Panc1 (cell line): ENCODE data around the gene SLC7A5. TPM values are rescaled to one million over a fixed set of nuclear protein-coding genes. Genes with fewer than 3 reads are reported as not detected.

ENCODE experiments used
- ATAC-seq: fragments of 200-7000 bp; cut with Tn5 transposase; 2 replicates; pipeline ENCODE4 v1.9.1; 2020; ENCODE audit warnings: mild to moderate bottlenecking, moderate library complexity
- BruUV-seq: library from RNA; stranded (reverse); fragments of 400-500 nt; replicated peaks from 2 replicates; lab custom pipeline; 2021; lab: Mats Ljungman, UMichigan
- CTCF ChIA-PET: fragments of 300-600 bp; sonication (Branson Sonifier 250); formaldehyde crosslinking; loops from one replicate; lab custom pipeline; 2022; ENCODE audit warnings: antibody characterized with exemption; lab: Charles Lee
- POLR2A ChIA-PET: fragments of 300-600 bp; sonication (Branson Sonifier 250); formaldehyde crosslinking; loops from one replicate; lab custom pipeline; 2022; ENCODE audit warnings: antibody characterized with exemption; lab: Charles Lee
- DNase-seq: peaks from one replicate; pipeline ENCODE4 v3.0.0-alpha.2; 2010; ENCODE audit warnings: low read depth, low spot score
- H3K27ac ChIP-seq: 2 replicates; pipeline ENCODE4 v1.5.1; 2011; ENCODE audit warnings: mild to moderate bottlenecking, low read length, inconsistent platforms
- H3K27me3 ChIP-seq: fragments of 200-500 bp; sonication (Bioruptor generic); 2 replicates; pipeline ENCODE4 v1.6.0; 2014; ENCODE audit warnings: low read length, inconsistent platforms; ENCODE audit not compliant: control insufficient read depth, insufficient read depth
- H3K36me3 ChIP-seq: fragments of 200-500 bp; sonication (Bioruptor generic); 2 replicates; pipeline ENCODE4 v1.5.1; 2014; ENCODE audit warnings: inconsistent platforms, mild to moderate bottlenecking, low read length, moderate library complexity; ENCODE audit not compliant: control insufficient read depth, insufficient read depth
- H3K4me1 ChIP-seq: 2 replicates; pipeline ENCODE4 v1.5.1; 2011; ENCODE audit warnings: inconsistent platforms, mild to moderate bottlenecking, low read length, moderate library complexity; ENCODE audit not compliant: control insufficient read depth, insufficient read depth
- H3K4me3 ChIP-seq, 2 experiments: 2 replicates each; pipeline ENCODE4 v1.5.1; 2011 to 2012; ENCODE audit warnings: low read depth in 2 of 2, low read length in 2 of 2, mild to moderate bottlenecking in 2 of 2, inconsistent platforms in 1 of 2, moderate library complexity in 1 of 2
- H3K9me3 ChIP-seq: fragments of 200-500 bp; sonication (Bioruptor generic); 2 replicates; pipeline ENCODE4 v1.5.1; 2014; ENCODE audit warnings: low read depth, mild to moderate bottlenecking, inconsistent platforms, low read length, moderate library complexity; ENCODE audit not compliant: control insufficient read depth, insufficient read depth
- CTCF ChIP-seq: fragments of 450-650 bp; IDR thresholded peaks from 2 replicates; pipeline ENCODE4 v1.5.1; 2017; ENCODE audit warnings: mild to moderate bottlenecking
- POLR2AphosphoS5 ChIP-seq: IDR thresholded peaks from 2 replicates; pipeline ENCODE4 v1.6.1; 2012; ENCODE audit warnings: mild to moderate bottlenecking, low read depth, low read length, moderate library complexity
- REST ChIP-seq, 2 experiments: IDR thresholded peaks; 2 replicates each; pipeline ENCODE4 v1.6.1; 2011 to 2012; ENCODE audit warnings: low read depth in 2 of 2, control low read depth in 1 of 2, low read length in 1 of 2, mild to moderate bottlenecking in 1 of 2, moderate library complexity in 1 of 2; ENCODE audit not compliant: insufficient read depth in 1 of 2
- SIN3A ChIP-seq: IDR thresholded peaks from 2 replicates; pipeline ENCODE4 v1.6.1; 2012; ENCODE audit warnings: low read depth, mild to moderate bottlenecking, low read length, moderate library complexity, borderline replicate concordance; ENCODE audit not compliant: insufficient read depth
- TCF7L2 ChIP-seq: IDR thresholded peaks from 2 replicates; pipeline ENCODE4 v1.6.1; 2011; ENCODE audit warnings: mild to moderate bottlenecking, low read depth, low read length, inconsistent platforms
- in situ Hi-C: cut with HindIII; loops from 2 replicates; pipeline ENCODE4 v1.10.0; 2016; ENCODE audit warnings: low sequenced_read_pairs, low pct_unique_long_range_greater_than_20kb
- intact Hi-C: fragments of 100-400 bp; cut with micrococcal nuclease; formaldehyde crosslinking; loops from one replicate; pipeline ENCODE4 v1.10.0; 2022; ENCODE audit not compliant: unreplicated experiment
- total RNA-seq: library from RNA; stranded (reverse); gene quantifications from one replicate; pipeline ENCODE4 v1.2.1, GENCODE V29; 2021; ENCODE audit not compliant: unreplicated experiment

Gene SLC7A5
- total RNA-seq, 1 experiment from 2014 or later: 231 TPM

- in situ Hi-C loops (no loop called here), intact Hi-C loops (no loop called here)
- Histone ChIP-seq H3K9me3 (peaks cover 2% of the 10 kb centered on the region; the same call in 1 of the 2 replicates), H3K4me1 (peaks cover 10% of the 10 kb centered on the region), H3K27ac (no peak overlapping the region), H3K36me3 (no peaks in the 10 kb centered on the region), H3K4me3 (no peak overlapping the region), H3K27me3 (no peaks in the 10 kb centered on the region)
- TF ChIP-seq SIN3A: no peak
- no peak for TF ChIP-seq REST (IDR thresholded peaks at IDR 0.05; ENCODE audit: insufficient read depth in 1 of 2, low read depth in 2 of 2, low read length in 1 of 2)
- no peak for TF ChIP-seq CTCF
- TF ChIP-seq TCF7L2: no peak
- TF ChIP-seq POLR2AphosphoS5: no peak
- ChIA-PET CTCF (no interaction called here), POLR2A (interaction anchor here (0.6 kb wide), 1 partner anchor 23 kb away, joined by 3 read pairs; no protein-coding TSS in a partner anchor)
- no TSS peak for BruUV-seq
- ATAC-seq: no peak
- no peak for DNase-seq
Measured at GRCh38 chr16:87821376-87822107, 47.8 kb downstream of the SLC7A5 start.

GRCh38 chr16:87819983-87820382, 49.3 kb downstream of the SLC7A5 start:
- Histone ChIP-seq H3K4me3 (no peak overlapping the region), H3K36me3 (no peaks in the 10 kb centered on the region), H3K4me1 (peaks cover 6% of the 10 kb centered on the region), H3K9me3 (peaks cover 2% of the 10 kb centered on the region; the same call in 1 of the 2 replicates), H3K27me3 (no peaks in the 10 kb centered on the region), H3K27ac (no peak overlapping the region)
- no peak for DNase-seq
- no peak for ATAC-seq
- intact Hi-C loops: no loop called here
- CTCF ChIA-PET: no interaction called here
- POLR2A ChIA-PET: no interaction called here
- TF ChIP-seq POLR2AphosphoS5 (no peak), SIN3A (no peak), REST (IDR thresholded peaks at IDR 0.05; ENCODE audit: insufficient read depth in 1 of 2, low read depth in 2 of 2, low read length in 1 of 2) (no peak), CTCF (no peak), TCF7L2 (no peak)
- no TSS peak for BruUV-seq
- in situ Hi-C loops: no loop called here
